OCI-M2 (cell line): Measurements from ENCODE around the gene PSG6.
"Not testable (repeated sequence)": the region's sequence is repeated elsewhere in the genome, so short reads cannot be mapped to it uniquely, and the experiment has no call there.

Experiments used
- DNase-seq: peaks from one replicate; lab custom pipeline; 2025; ENCODE audit not compliant: unreplicated experiment; lab: John Stamatoyannopoulos, UW

PSG6 gene

GRCh38 chr19:42853231-42853630 lies 64.5 kb downstream of the PSG6 start:
- not testable (repeated sequence) for DNase-seq

- DNase-seq = not testable (repeated sequence)
These were observed 64.9 kb downstream of the PSG6 start for GRCh38 chr19:42852821-42853220.
